Urinary bladder (tissue), 4 donors: ENCODE data around the gene NPIPA8. TPM values are rescaled to one million over a fixed set of nuclear protein-coding genes. Genes with fewer than 3 reads are reported as not detected.
"Not testable (repeated sequence)": the region's sequence is repeated elsewhere in the genome, so short reads cannot be mapped to it uniquely, and the experiment has no call there.

Source experiments
- DNase-seq: peaks from one replicate; pipeline ENCODE4 v3.0.0-alpha.2; 2015; ENCODE audit errors: extremely low spot score
- H3K27ac ChIP-seq: one replicate; pipeline ENCODE4 v1.5.1; 2013; ENCODE audit warnings: low read depth, mild to moderate bottlenecking, moderate library complexity
- H3K36me3 ChIP-seq: one replicate; pipeline ENCODE4 v1.6.1; 2013; ENCODE audit warnings: mild to moderate bottlenecking, moderate library complexity; ENCODE audit not compliant: insufficient read depth
- H3K4me1 ChIP-seq: one replicate; pipeline ENCODE4 v1.6.1; 2013; ENCODE audit warnings: mild to moderate bottlenecking, moderate library complexity; ENCODE audit not compliant: insufficient read depth
- H3K4me3 ChIP-seq: one replicate; pipeline ENCODE4 v1.5.1; 2013; ENCODE audit warnings: low read depth, low read length
- WGBS: extraction: QIAGEN DNeasy Blood & Tissue Kit; methylation state at CpG from one replicate; pipeline ENCODE4 v1.1.7; 2013; 5-methylcytosine and 5-hydroxymethylcytosine counted together
- polyA plus RNA-seq: library from polyadenylated mRNA; stranded (reverse); fragments of 200-250 nt; gene quantifications from one replicate; pipeline ENCODE4 v1.2.3, GENCODE V29; 2013
- total RNA-seq: library from RNA; depleted of rRNA; stranded (reverse); fragments of >200 nt; gene quantifications from one replicate; pipeline ENCODE4 v1.2.3, GENCODE V29; 2014
- donor health status: healthy with polysubstance abuse.
- donor health status: healthy.

NPIPA8 gene
- total RNA-seq = 0.26 TPM
- polyA plus RNA-seq = 0.11 TPM

- no CpG with 5 or more reads among the region's 21 CpGs for WGBS
These were observed at the start of gene NPIPA8 for GRCh38 chr16:18336636-18337035. NPIPA8 (minus strand) TSS chr16:18336736; CDS start chr16:18332662, 4,074 bp downstream.

DNA sequence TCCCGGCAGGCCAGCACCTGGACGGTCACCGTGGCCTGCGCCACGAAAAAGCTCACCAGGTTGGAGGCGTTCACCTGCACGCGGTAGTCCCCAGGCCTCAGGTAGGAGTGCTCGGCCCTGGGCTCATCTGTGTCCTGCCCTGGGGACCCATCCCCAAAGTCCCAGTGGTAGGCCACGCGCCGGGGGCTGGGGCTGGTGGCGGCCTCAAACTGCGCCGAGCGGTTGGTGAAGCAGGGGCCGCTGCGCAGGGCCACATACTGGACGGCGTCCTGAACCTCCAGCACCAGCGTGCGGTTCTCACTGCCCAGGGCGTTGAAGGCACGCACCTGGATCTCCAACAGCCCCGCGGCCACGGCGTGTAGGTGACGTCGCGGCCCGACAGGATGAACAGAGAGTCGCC, 48.7 kb upstream of the NPIPA8 start:
- H3K36me3 ChIP-seq, H3K4me3 ChIP-seq, H3K4me1 ChIP-seq, DNase-seq, H3K27ac ChIP-seq: not testable (repeated sequence)
- WGBS = 96% methylated on average over 16 of the region's 33 CpGs

More at GRCh38 chr16:18336636-18337035, at the start of gene NPIPA8:
- not testable (repeated sequence) for H3K36me3 ChIP-seq, H3K4me1 ChIP-seq, DNase-seq, H3K4me3 ChIP-seq, H3K27ac ChIP-seq

- H3K36me3 ChIP-seq, H3K27ac ChIP-seq, H3K4me3 ChIP-seq, DNase-seq, H3K4me1 ChIP-seq: not testable (repeated sequence)
- WGBS = 98% methylated on average over 16 of the region's 31 CpGs
These were observed 48.3 kb upstream of the NPIPA8 start for GRCh38 chr16:18384869-18385268.

DNA sequence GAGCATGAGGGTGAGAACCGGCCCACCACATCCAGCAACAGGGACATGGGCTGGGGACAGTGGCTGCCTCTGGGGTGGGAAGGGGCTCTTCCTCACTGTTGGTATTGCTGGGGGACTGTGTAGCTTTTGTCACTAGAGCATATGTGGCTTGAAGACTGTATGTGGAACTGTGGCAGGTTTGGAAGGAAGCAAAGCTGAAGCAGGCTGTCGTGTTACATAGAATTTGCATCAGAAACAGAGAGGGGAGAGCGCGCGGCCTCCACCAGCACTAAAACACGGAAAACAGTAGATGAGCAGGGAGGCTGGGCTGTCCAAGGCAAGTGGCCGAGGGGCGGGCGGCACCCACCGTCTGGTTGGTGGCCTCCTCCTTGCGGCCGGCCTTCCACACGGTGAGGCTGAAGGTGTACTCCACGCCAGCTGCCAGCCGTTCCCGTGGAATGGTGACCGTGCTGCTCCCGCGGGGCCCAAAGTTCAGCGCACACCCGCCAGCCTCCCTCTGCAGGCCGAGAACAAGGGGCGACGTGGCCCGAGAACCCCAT, 47.6 kb upstream of the NPIPA8 start:
- WGBS = 85% methylated on average over 11 of the region's 25 CpGs
- H3K4me3 ChIP-seq, DNase-seq, H3K27ac ChIP-seq, H3K4me1 ChIP-seq, H3K36me3 ChIP-seq: not testable (repeated sequence)

DNA sequence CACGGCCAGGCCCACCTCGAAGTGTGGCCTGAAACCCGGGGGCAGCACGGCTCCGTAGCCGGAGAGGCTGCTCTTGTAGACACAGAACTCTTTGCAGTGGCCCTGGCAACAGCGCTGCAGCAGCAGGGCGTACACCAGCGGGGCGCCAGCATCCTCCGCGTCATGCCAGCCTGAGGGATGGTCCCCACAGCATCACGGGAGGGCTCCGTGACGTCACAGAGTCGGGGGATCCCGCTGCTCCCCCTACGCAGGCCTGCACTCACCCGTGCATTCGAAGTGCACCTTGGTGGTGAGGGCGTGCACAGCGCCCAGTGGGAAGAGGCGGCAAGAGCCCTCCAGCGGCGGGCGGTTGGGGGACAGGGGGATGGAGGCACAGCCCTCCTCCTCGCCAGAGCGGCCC, 46.2 kb upstream of the NPIPA8 start:
- WGBS = 87% methylated on average over 21 of the region's 28 CpGs

GRCh38 chr16:18347742-18348141, 11.2 kb upstream of the NPIPA8 start:
- not testable (repeated sequence) for H3K27ac ChIP-seq, DNase-seq, H3K4me1 ChIP-seq, H3K36me3 ChIP-seq, H3K4me3 ChIP-seq
- 84% methylated on average over 9 of the region's 22 CpGs for WGBS

More for the DNA sequence above, 46.2 kb upstream of the NPIPA8 start:
- H3K4me1 ChIP-seq, H3K36me3 ChIP-seq, H3K27ac ChIP-seq, H3K4me3 ChIP-seq, DNase-seq: not testable (repeated sequence)

DNA sequence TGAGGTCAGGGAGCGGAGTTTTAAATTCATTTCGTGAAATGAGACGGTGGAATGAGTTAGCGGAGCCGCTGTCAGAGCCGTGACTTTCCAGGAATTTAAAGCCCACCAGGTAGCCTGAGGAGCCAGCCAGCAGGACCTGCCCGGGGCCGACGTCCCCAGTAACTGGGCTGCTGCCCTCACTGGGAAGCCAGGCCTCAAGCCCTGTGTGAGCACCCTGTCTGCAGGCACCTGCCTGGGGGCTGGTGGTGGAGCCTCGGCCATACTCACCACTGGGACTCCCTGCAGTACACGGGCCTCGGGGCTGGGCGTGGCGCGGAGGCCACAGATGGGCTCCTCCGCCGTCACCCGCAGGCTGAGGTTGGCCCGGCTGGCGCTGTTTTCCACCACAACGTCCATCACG, 10.5 kb upstream of the NPIPA8 start:
- not testable (repeated sequence) for H3K4me1 ChIP-seq, H3K4me3 ChIP-seq, DNase-seq, H3K27ac ChIP-seq, H3K36me3 ChIP-seq
- WGBS = 76% methylated on average over 5 of the region's 22 CpGs

GRCh38 chr16:18344634-18345033, 8.1 kb upstream of the NPIPA8 start:
- not testable (repeated sequence) for H3K27ac ChIP-seq, DNase-seq, H3K4me3 ChIP-seq, H3K4me1 ChIP-seq, H3K36me3 ChIP-seq
- no CpG with 5 or more reads among the region's 18 CpGs for WGBS

- WGBS = 100% methylated on average over 1 of the region's 1 CpG
- not testable (repeated sequence) for H3K27ac ChIP-seq
These were observed 5.5 kb upstream of the NPIPA8 start for GRCh38 chr16:18341986-18342385.

GRCh38 chr16:18341417-18341960, 5.0 kb upstream of the NPIPA8 start:
- not testable (repeated sequence) for H3K4me3 ChIP-seq, DNase-seq, H3K36me3 ChIP-seq, H3K27ac ChIP-seq, H3K4me1 ChIP-seq
- 100% methylated on average over 1 of the region's 28 CpGs for WGBS

More at GRCh38 chr16:18341986-18342385, 5.5 kb upstream of the NPIPA8 start:
- not testable (repeated sequence) for H3K4me3 ChIP-seq, DNase-seq, H3K36me3 ChIP-seq, H3K4me1 ChIP-seq

DNA sequence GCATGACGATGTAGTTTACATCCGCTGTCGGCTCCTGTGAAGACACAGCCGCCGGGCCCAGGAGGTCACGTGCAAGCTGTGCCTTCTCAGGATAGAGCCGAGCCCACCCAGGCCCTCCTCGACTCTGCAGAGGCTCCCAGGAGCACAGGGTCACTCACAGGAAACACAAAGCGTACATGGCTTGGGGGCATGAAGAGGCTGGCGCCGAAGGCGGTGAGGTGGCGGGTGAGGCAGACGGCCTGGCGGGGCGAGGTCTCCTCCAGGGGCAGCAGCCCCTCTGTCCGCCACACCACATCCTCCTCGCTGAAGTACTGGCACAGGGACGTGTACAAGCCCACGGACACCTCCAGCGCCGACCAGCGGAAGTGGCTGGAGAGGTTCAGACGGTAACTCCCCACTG, 2.7 kb upstream of the NPIPA8 start:
- not testable (repeated sequence) for H3K4me3 ChIP-seq, H3K36me3 ChIP-seq, H3K27ac ChIP-seq, H3K4me1 ChIP-seq, DNase-seq
- 90% methylated on average over 8 of the region's 24 CpGs for WGBS

DNA sequence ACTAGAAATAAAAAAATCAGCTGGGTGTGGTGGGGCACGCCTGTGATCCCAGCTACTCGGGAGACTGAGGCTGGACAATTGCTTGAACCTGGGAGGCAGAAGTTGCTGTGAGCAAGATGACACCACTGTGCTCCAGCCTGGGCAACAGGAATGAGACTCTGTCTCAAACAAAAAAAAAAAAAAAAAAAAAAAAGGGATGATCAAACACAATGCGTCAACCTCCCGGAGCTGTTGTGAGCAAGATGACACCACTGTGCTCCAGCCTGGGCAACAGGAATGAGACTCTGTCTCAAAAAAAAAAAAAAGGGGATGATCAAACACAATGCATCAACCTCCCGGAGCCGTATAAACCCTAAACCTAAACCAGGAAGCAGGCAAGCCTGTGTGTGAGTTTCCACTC, 24.7 kb downstream of the NPIPA8 start:
- H3K4me3 ChIP-seq, H3K4me1 ChIP-seq, H3K36me3 ChIP-seq, DNase-seq, H3K27ac ChIP-seq: not testable (repeated sequence)
- no CpG with 5 or more reads among the region's 6 CpGs for WGBS

DNA sequence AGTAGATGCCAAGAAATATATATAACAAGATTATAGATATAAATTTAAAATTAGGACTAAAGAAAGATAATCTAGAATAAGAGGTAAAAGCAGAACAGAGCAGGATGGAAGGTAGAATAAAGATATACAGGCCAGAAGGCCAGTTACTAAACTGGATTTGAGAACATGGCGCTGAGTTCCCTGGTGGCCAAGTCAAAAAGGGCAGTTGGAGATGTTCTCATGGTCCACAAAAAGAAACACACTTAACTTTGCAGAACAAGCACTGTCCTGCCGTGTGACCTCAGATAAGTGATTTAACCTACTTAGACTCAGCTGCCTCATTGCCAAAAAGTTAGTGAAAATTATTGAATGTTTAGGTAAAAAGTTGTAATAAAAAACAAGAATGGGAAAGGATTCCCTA, 27.4 kb downstream of the NPIPA8 start:
- H3K36me3 ChIP-seq, H3K27ac ChIP-seq, H3K4me1 ChIP-seq, DNase-seq, H3K4me3 ChIP-seq: not testable (repeated sequence)
- no CpG with 5 or more reads among the region's 2 CpGs for WGBS

GRCh38 chr16:18307241-18307640, 29.3 kb downstream of the NPIPA8 start:
- H3K27ac ChIP-seq, H3K4me3 ChIP-seq, H3K36me3 ChIP-seq, DNase-seq, H3K4me1 ChIP-seq: not testable (repeated sequence)
- WGBS = 71% methylated on average over 1 of the region's 3 CpGs
